GM19328 (cell line): ENCODE measurements around the gene GPR34.
"Not testable (repeated sequence)": the region's sequence is repeated elsewhere in the genome, so short reads cannot be mapped to it uniquely, and the experiment has no call there.

Source experiments
- ATAC-seq: cut with Tn5 transposase; IDR thresholded peaks from one replicate; pipeline ENCODE4 v1.9.1; 2021; ENCODE audit warnings: mild to moderate bottlenecking, moderate library complexity; ENCODE audit not compliant: unreplicated experiment

GPR34 gene, protein sequence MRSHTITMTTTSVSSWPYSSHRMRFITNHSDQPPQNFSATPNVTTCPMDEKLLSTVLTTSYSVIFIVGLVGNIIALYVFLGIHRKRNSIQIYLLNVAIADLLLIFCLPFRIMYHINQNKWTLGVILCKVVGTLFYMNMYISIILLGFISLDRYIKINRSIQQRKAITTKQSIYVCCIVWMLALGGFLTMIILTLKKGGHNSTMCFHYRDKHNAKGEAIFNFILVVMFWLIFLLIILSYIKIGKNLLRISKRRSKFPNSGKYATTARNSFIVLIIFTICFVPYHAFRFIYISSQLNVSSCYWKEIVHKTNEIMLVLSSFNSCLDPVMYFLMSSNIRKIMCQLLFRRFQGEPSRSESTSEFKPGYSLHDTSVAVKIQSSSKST

GRCh38 chrX:41688835-41689234 is at the start of gene GPR34:
Gene GPR34, plus strand, starts transcription at chrX:41688973. Its CDS starts 6,661 bp downstream, at chrX:41695634.
- no peak for ATAC-seq

DNA sequence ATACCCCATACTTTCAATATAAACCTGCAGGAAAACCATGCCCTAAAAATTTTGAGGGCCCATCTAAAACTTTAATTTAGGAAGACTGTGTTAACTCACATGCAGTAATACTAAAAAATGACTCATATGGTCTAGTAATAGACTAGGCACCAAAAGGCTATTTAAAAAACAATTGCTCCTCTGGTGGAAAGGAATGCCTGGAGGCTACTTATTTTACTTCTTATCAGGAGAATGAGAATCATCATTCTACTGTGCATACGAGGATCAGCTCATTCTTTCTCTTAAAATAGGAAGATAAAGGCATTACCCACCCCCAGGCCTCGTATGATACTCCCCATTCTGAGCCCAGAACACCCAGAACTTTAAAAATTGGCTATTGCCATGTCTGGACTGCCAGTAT is 42.6 kb upstream of the GPR34 start:
- not testable (repeated sequence) for ATAC-seq

GRCh38 chrX:41653125-41653524 is 35.6 kb upstream of the GPR34 start:
- ATAC-seq = no peak

DNA sequence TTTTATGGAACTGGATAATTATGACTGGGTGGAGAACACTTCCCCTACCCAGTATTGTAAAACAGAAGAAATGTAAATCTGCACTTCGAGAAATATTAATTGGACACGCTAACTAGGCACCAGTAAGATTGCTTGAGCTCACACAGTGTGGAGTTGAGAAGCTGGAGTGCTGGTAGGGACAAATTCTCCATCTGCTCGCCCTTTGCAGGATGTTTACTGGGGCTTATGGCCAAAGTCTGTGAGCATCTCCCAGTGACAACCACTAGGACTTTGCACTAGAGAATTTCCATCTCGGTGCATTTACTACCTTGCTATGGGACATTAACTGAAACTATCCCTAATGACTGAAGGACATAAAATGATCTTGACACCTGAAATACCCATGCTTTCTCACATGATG is 33.7 kb upstream of the GPR34 start:
- no peak for ATAC-seq

GRCh38 chrX:41655631-41656030 is 33.1 kb upstream of the GPR34 start:
- ATAC-seq = no peak

DNA sequence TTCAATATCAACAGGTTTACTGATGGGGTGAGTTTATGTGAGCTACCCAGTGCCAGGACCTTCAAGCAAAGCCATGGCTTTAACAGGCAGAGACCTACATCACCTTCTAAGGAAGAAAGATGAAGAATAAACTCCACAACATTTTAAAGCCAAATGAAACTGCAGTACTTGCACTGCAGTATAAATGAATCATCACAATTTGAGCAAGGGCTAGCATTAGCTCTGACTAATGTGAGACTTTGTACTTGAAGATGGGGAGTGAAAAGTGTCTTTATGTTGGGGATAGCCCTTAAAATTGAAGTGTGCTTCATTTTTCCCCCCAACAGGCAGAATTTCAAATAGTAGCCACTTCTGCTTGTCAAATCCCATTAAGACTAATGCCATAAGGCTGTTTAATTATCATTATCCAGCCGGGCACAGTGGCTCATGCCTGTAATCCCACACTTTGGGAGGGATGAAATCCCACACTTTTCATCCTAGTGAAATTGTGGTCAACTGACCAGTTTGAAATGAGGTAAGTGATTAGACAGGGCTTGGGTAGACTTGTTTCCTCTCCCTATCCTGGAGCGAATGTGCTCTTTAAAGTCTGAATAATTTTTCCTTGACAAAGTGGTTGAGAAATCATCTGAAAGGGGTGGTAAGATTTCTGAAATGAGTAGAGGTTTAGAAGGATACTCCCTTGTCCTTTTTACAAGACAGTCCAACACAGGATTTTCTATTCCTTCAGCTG is 27.2 kb upstream of the GPR34 start:
- no peak for ATAC-seq

DNA sequence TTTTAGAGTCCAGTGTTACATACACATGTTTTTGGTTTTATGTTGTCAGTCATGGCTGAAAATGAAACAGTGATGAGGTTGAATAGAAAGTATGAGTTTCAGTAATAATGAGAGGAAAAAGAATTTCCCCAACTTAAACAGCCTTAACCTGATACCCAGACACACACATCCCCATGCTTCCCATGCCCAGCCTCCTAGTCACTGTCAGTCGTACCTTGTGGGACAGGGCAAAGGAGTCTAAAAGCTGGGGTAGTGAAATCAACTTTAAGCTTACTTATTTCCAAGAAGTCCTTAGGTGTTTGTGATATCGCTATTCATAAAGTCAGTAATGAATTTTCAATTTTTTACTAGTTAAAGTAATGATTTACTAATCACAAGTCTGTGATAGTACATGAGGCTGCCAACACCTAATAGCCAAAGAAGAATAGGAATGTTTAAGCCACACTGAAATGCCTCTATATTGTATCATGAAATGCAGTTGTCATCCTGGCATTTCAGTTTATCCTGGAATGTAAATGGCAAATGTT is 24.3 kb upstream of the GPR34 start:
- ATAC-seq = peak; percentile 82

GRCh38 chrX:41664908-41665307 is 23.9 kb upstream of the GPR34 start:
- no peak for ATAC-seq

DNA sequence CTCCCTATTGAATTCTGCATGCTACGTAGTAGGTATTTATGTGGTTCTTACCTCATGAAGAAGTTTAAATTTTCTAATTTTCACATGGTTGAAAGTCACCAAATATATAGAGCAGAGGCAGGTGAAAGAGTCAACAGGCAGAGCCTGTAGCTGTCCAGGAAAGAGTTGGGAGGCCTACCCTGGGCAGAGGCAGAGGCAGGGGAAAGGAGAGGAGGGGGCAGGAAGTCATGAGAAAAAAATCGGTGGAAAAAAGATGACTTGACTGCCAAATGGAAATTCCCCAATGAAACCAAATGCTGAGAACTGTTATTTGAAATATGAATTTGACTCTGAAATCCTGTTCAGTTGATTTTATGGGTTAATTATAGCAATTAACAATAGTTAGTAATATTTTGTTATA is 23.1 kb upstream of the GPR34 start:
- ATAC-seq = no peak

- ATAC-seq = no peak
Observed at GRCh38 chrX:41666251-41666650, 22.5 kb upstream of the GPR34 start.

- no peak for ATAC-seq
Observed at GRCh38 chrX:41667631-41668030, 21.1 kb upstream of the GPR34 start.

GRCh38 chrX:41670112-41670511 is 18.7 kb upstream of the GPR34 start:
- no peak for ATAC-seq

DNA sequence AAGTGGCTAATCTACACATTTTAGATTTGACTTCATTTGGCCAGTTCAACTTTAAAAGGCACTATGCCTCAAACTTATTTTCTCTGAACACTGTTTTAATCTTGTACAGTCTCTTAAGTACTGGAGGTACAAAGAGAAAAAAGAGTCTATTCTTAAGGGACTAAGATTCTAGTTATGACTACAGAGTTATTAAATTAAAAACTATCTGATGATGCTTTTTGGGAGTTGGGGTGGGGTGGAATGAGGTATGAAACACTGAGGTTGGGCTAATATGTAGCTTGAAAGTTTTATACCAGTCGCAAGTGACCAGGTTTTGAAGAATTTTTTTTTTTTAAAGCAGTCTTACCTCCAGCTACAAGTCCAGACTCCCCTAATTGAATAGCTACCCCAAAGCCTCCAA is 17.7 kb upstream of the GPR34 start:
- ATAC-seq = no peak

DNA sequence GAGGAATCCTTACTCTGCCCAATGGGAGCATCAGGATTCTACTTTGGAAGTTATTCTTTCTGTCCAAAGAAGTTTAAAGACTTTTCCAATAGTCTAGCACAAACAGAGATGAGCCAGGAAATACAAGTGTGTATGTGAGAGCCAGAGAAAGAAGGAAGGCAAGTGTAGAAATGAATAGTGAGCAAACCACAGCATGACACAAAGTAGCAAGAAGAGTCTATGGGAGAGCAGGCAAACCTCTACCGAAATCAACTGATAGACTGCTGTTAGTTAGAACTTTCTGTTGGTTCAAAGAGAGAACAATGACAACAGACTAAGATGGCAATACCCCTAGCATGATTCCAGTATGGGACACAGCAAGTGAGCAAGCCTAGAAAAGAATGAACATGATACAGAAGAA is 16.1 kb upstream of the GPR34 start:
- ATAC-seq = no peak

GRCh38 chrX:41676361-41676760 is 12.4 kb upstream of the GPR34 start:
- ATAC-seq = not testable (repeated sequence)

- ATAC-seq = no peak
Observed at GRCh38 chrX:41677183-41678060, 11.4 kb upstream of the GPR34 start.

GRCh38 chrX:41684138-41684537 is 4.6 kb upstream of the GPR34 start:
- ATAC-seq = no peak

- no peak for ATAC-seq
Observed at GRCh38 chrX:41684940-41685339, 3.8 kb upstream of the GPR34 start.

GRCh38 chrX:41686788-41687187 is 2.0 kb upstream of the GPR34 start:
- no peak for ATAC-seq

DNA sequence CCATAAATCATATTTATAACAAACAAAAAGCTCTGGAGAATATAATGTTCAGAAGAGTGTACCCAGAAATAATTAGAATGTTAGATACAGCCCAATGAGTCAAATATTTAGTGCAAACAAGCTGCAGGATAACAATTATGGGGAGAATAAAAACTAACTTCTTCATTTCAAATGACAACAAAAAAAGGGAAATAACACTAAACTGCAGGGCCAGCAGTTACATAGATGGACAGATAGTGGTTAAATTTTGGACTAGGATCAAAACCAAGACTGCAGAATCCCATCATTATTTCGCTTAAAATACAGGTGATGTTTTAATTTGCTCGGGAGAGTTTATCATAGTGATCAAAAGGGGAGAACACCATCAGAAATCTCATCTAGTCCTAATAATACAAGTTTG is 617 bp upstream of the GPR34 start:
- ATAC-seq = no peak

DNA sequence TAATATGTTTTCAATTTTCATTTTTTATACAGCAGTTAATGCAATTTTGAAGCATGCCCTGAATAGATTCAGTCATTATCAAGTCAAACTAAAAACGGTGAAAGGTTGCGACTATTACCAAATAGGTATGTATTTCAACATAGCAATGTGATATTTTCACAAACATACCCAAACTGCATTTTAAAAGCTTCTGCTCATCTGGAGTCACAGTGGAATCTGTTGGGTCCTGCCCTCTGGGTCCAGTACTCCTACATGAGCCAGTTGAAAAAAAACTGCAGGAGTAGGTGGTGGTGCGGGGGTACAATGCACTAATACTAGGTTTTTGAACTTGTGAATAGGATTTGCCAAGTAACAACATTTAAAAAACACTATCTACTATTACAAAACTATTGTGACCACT is 938 bp downstream of the GPR34 start:
- ATAC-seq = no peak
